Gastrocnemius medialis (tissue), 4 donors: ENCODE data around the gene MMP15.

Experiments used
- CTCF ChIP-seq, 5 experiments: fragments of 450-650 bp in 3 of 5; fragments of 200-600 bp in 2 of 5; sonication (generic) in 2 of 5; IDR thresholded peaks in 4 of 5; conservative IDR thresholded peaks in 1 of 5; 1 replicate in 4 of 5; 2 replicates in 1 of 5; pipeline ENCODE4 v1.5.1; 2016 to 2019; ENCODE audit warnings: antibody characterized with exemption in 5 of 5, mild to moderate bottlenecking in 3 of 5, moderate library complexity in 3 of 5
- POLR2A ChIP-seq, 2 donors: fragments of 450-650 bp; IDR thresholded peaks; one replicate each; pipeline ENCODE4 v1.6.1; 2017; ENCODE audit warnings: antibody characterized with exemption in 2 of 2, mild to moderate bottlenecking in 2 of 2, moderate library complexity in 2 of 2

GRCh38 chr16:57986196-57986595 lies 39.4 kb upstream of the MMP15 start:
- TF ChIP-seq CTCF (IDR thresholded peaks at IDR 0.05 in 4 of 5, conservative IDR thresholded peaks at IDR 0.05 in 1 of 5): no peak
- TF ChIP-seq POLR2A (IDR thresholded peaks at IDR 0.05): no peak
